ENCODE data around the gene PVALB. TPM values are rescaled to one million over a fixed set of nuclear protein-coding genes. Genes with fewer than 3 reads are reported as not detected.

The PVALB gene
- total and polyA plus RNA-seq, 10 of the 15 experiments (the other 5 are each of a cell fraction or from before 2014, with no cell fraction given), result not detected

DNA sequence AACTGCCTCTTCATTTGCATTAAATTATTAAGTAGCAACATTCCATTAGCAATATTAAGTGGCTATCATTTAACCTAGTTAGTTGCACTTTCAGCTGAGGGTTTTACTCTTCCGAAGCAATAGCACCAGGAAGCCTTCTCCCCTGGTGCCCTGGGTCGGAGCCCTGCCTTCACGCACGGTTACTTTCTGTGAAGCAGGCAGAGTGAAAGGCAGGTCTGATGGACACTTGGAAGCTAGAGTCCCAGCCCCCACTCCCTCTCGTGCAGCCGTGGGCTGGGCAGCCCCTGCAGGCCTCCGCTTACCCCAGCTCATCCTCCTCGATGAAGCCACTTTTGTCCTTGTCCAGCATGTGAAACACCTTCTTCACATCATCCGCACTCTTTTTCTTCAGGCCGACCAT lies 2.0 kb downstream of the PVALB start:
- ChIA-PET RAD21 (ENCODE audit: unreplicated experiment) (no interaction called here), CTCF (no interaction called here)
- DNase-seq (ENCODE audit: low read depth, low spot score), result no peak

More for the DNA sequence above, 2.0 kb downstream of the PVALB start:
- intact Hi-C loops (cut with micrococcal nuclease; ENCODE audit: unreplicated experiment), result no loop called here
- H3K27ac ChIP-seq (ENCODE audit: control insufficient read depth, insufficient read depth), result no peak overlapping the region
- H3K27me3 ChIP-seq (replicated peaks in 1 of 2; ENCODE audit: control insufficient read depth in 2 of 2, insufficient read depth in 2 of 2, low read length in 1 of 2), result peaks cover 19 to 23% of the 10 kb centered on the region in 2 experiments
- FAIRE-seq (no peak), ATAC-seq (no peak)
- SMC1A ChIA-PET (ENCODE audit: uncharacterized antibody, unreplicated experiment), result no interaction called here
- no peak overlapping the region for H2AFZ ChIP-seq (ENCODE audit: control insufficient read depth, low read depth, low read length)
- no peaks in the 10 kb centered on the region for H3K4me1 ChIP-seq (ENCODE audit: control insufficient read depth, insufficient read depth, low read length)
- H3K4me3 ChIP-seq, result no peak overlapping the region
- no peak for TF ChIP-seq SUPT20H (IDR thresholded peaks at IDR 0.05; ENCODE audit: borderline replicate concordance, control insufficient read depth, low read depth, low read length)
- no peak for TF ChIP-seq NRF1 (conservative IDR thresholded peaks at IDR 0.05; ENCODE audit: low read depth, low read length)
- no peak for TF ChIP-seq CREB1 (IDR thresholded peaks at IDR 0.05; ENCODE audit: low read depth)
- no peak for TF ChIP-seq BCLAF1 (IDR thresholded peaks at IDR 0.05)
- TF ChIP-seq TARDBP (IDR thresholded peaks at IDR 0.05; ENCODE audit: borderline replicate concordance), result no peak
- TF ChIP-seq ZBTB11 (CRISPR knock-in tag; IDR thresholded peaks at IDR 0.05), result no peak
- TF ChIP-seq, protein P1, sequence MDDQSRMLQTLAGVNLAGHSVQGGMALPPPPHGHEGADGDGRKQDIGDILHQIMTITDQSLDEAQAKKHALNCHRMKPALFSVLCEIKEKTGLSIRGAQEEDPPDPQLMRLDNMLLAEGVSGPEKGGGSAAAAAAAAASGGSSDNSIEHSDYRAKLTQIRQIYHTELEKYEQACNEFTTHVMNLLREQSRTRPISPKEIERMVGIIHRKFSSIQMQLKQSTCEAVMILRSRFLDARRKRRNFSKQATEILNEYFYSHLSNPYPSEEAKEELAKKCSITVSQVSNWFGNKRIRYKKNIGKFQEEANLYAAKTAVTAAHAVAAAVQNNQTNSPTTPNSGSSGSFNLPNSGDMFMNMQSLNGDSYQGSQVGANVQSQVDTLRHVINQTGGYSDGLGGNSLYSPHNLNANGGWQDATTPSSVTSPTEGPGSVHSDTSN (IDR thresholded peaks at IDR 0.05; ENCODE audit: insufficient replicate concordance, low read depth, low read length), result no peak
- POLR2A ChIA-PET, result no interaction called here
- H3K4me2 ChIP-seq (ENCODE audit: control insufficient read depth, insufficient read depth), result no peak overlapping the region
- H3K9ac ChIP-seq (ENCODE audit: control insufficient read depth, insufficient read depth, low read length), result no peak overlapping the region
- BruUV-seq (replicated peaks), result no TSS peak
- WGBS (ENCODE audit: insufficient coverage, insufficient replicate concordance, low lambda C conversion rate, missing lambda C conversion rate), result 41% methylated on average over 10 of the region's 10 CpGs
- no peaks in the 10 kb centered on the region for H4K20me1 ChIP-seq (ENCODE audit: control insufficient read depth, insufficient read depth)
- no peaks in the 10 kb centered on the region for H3K36me3 ChIP-seq (ENCODE audit: control insufficient read depth in 2 of 2, insufficient read depth in 2 of 2, low read length in 1 of 2)
- in situ Hi-C loops (cut with MboI), result no loop called here
- no peaks in the 10 kb centered on the region for H3K79me2 ChIP-seq (ENCODE audit: control insufficient read depth, insufficient read depth, low read length)
- H3K9me3 ChIP-seq (replicated peaks; ENCODE audit: control insufficient read depth, insufficient read depth, low read length), result no peaks in the 10 kb centered on the region

Data from GM12878 (cell line).